Frontal cortex (tissue), 4 donors: ENCODE results near the gene AHI1. TPM values are rescaled to one million over a fixed set of nuclear protein-coding genes. Genes with fewer than 3 reads are reported as not detected.
A peak's percentile ranks its signal among the peaks of the same experiment; 100 is the strongest.

Experiments
- DNase-seq, 2 donors: peaks; one replicate each; pipeline ENCODE4 v3.0.0; 2012; ENCODE audit warnings: low spot score in 2 of 2
- FAIRE-seq: peaks from 2 replicates; lab custom pipeline; 2012; peaks lifted over from hg19 to GRCh38; lab: Jason Lieb, UNC
- total RNA-seq: library from RNA; depleted of rRNA; stranded (reverse); fragments of >200 nt; gene quantifications from one replicate; pipeline ENCODE4 v1.2.3, GENCODE V29; 2014
- donor health status: control.
- donor health status: control.
- donor health status: control.

Gene AHI1
- total RNA-seq, 1 donor from 2014 or later = 42.8 TPM

GRCh38 chr6:135465903-135466302 lies 31.6 kb downstream of the AHI1 start:
- FAIRE-seq (no peak), DNase-seq (no peak)

DNA sequence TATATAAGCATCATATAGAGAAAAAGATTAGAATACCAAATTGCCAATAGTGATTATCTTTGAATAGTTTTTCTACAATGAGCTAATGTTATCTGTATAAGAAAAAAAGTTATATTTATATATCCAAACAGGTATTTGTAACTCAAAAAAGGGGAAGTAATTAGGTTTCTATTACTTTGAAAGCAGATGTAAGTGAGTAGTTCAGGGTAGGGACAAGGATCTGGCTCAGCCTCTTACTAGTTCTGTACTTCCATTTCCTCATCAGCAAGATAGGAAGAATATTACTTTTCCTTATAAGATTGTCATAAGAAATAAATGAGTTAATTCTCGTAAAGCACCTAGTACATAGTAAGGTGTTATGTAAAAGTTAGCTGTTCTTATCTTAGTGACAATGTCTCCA lies 32.2 kb downstream of the AHI1 start:
- peak; percentile 10 for FAIRE-seq

DNA sequence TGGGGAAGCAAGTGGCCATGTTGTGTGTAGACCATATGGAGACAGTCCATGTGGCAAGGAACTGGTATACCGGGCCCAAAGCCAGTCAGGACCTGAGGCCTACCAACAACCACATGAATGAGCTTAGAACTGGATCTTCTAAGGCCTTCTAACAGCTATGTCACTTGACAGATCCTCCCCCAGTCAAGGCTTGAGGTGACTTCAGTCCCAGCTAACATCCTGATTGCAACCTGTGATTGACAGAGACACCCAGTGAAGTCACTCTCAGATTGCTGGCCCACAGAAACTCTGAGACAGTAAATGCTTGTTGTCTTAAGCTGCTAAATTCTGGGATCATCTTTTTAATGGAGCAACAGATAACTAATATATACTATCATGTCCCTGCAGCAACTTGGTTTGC lies 32.9 kb downstream of the AHI1 start:
- DNase-seq (no peak), FAIRE-seq (no peak)

More for the DNA sequence above, 32.2 kb downstream of the AHI1 start:
- DNase-seq = no peak

- FAIRE-seq = peak; percentile 47
- DNase-seq = no peak
Observed at GRCh38 chr6:135461208-135461607, 36.3 kb downstream of the AHI1 start.

GRCh38 chr6:135458051-135458450 lies 39.5 kb downstream of the AHI1 start:
- DNase-seq (no peak), FAIRE-seq (no peak)

- FAIRE-seq = peak; percentile 89
- no peak for DNase-seq
Observed at GRCh38 chr6:135451617-135452190, 45.8 kb downstream of the AHI1 start.

DNA sequence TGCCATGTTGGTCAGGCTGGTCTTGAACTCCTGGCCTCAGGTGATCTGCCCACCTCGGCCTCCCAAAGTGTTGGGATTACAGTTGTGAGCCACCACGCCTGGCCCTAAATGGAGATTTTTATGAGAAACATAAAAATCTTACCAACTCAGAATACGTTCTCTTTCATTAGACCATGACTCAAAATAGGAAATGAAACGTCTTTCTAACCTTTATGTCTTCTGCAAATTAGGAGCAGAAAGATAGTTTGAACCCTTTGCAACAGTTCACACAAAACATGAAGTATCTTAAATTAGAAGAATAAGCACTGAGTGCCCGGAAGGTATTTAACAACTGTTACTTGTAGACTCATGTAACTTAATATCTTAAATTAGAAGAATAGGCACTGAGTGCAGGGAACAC lies 48.3 kb downstream of the AHI1 start:
- no peak for DNase-seq
- FAIRE-seq = no peak

DNA sequence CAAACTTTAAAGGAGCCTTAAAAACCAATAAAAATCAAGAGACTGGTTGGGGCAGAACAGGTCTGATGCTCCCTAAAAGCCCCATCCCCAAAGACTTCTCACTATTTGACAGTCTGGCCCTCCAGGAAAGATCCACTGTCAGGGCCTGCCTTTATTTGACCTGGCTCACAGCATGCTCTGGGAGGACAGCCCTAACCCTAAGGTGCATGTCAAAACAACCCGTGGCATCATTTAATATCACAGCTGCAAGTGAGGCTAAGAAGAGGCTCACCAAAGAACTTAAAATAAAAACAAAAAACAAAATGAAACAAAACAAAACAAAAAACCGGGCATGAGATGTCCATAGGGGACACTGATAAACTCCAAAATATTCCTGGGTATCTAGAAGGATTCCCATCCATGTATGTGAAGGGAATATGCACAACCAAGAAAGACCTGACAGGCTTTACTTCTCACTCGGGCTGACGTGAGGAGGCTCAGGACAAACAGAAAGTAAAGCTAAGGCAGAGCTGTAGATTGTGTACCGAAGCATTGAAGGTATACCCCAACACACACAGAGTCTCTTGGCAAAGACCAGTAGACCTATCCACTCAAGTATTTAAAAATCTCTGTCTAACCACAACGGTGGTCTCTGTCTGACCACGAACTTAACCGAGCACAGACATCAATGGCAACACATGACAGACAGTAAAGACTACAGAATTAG lies 57.3 kb downstream of the AHI1 start:
- DNase-seq = no peak
- FAIRE-seq = no peak

GRCh38 chr6:135439549-135439948 lies 58.0 kb downstream of the AHI1 start:
- no peak for FAIRE-seq
- DNase-seq = no peak

GRCh38 chr6:135438907-135439535 lies 58.5 kb downstream of the AHI1 start:
- DNase-seq (no peak), FAIRE-seq (no peak)

DNA sequence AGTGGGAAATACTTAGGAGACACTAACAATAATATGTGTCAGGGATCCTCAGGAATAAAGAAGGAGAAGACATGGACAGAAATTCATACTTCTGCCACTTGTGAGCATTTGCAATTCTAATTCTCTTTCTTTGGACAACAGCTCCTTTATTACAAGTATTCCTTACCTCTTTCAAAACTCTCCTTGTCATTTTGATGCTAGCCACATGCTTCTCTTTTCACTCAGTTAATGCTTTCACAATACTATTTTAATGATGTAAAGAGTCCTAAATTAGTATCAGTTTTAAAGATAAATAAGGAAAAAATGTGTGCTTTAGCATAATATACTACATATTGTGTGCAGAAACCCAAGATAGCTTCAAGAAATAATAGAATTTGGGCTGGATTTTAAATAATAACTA lies 62.5 kb downstream of the AHI1 start:
- no peak for DNase-seq

GRCh38 chr6:135434095-135434494 lies 63.4 kb downstream of the AHI1 start:
- FAIRE-seq (no peak), DNase-seq (no peak)

More for the DNA sequence above, 62.5 kb downstream of the AHI1 start:
- no peak for FAIRE-seq

GRCh38 chr6:135428078-135428477 lies 69.5 kb downstream of the AHI1 start:
- DNase-seq = no peak
- no peak for FAIRE-seq

DNA sequence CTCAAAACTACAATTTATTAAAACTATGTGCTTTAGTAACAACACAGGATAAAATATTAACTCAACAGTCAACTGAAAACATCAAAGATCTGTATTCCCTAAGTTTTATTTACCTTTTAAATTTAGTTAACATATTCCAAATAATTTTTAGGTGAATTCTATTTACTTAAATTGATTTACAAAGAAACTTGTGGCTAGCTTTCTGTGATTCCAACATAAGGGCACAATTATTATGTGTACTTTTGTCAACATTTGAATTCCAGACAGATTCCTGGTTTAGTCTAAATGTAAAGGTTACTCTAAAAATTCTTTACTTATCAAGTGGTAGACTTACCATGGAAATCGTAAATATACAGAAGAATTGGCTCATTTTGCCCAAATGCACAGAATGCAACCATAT lies 70.7 kb downstream of the AHI1 start:
- FAIRE-seq = no peak
- no peak for DNase-seq

GRCh38 chr6:135424385-135424784 lies 73.2 kb downstream of the AHI1 start:
- DNase-seq (no peak), FAIRE-seq (no peak)

- FAIRE-seq (peak; percentile 44), DNase-seq (no peak)
Observed at GRCh38 chr6:135423649-135424128, 73.9 kb downstream of the AHI1 start.

DNA sequence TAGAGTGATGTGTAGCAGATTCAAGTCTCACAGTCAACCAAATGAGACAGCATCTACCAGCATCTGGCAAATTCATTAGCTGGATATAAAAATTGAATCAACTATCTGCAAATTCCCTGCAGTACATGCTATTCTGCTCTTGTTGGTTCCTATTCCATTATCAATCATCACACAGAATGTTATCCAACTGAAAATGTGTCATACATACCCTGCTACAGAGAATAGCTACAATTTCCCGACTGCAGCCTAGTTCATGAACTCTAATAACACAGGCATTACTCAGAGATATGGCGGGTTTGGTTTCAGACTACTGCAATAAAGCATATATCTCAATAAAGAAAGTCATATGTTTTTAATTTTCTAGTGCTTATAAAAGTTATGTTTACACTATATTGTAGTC lies 78.4 kb downstream of the AHI1 start:
- DNase-seq (no peak), FAIRE-seq (no peak)

GRCh38 chr6:135418040-135418760 lies 79.3 kb downstream of the AHI1 start:
- FAIRE-seq (no peak), DNase-seq (no peak)

GRCh38 chr6:135412761-135413160 lies 84.8 kb downstream of the AHI1 start:
- no peak for DNase-seq
- no peak for FAIRE-seq

GRCh38 chr6:135411849-135412248 lies 85.7 kb downstream of the AHI1 start:
- peak; percentile 48 for FAIRE-seq
- DNase-seq = no peak

- FAIRE-seq = no peak
- no peak for DNase-seq
Observed at GRCh38 chr6:135411339-135411738, 86.2 kb downstream of the AHI1 start.
